HG02973 (cell line): Measurements from ENCODE around the gene CRYBB3.
"Not testable (repeated sequence)": the region's sequence is repeated elsewhere in the genome, so short reads cannot be mapped to it uniquely, and the experiment has no call there.

Source experiments
- ATAC-seq: cut with Tn5 transposase; IDR thresholded peaks from one replicate; pipeline ENCODE4 v1.9.1; 2021; ENCODE audit warnings: moderate library complexity; ENCODE audit not compliant: unreplicated experiment

CRYBB3 gene

DNA sequence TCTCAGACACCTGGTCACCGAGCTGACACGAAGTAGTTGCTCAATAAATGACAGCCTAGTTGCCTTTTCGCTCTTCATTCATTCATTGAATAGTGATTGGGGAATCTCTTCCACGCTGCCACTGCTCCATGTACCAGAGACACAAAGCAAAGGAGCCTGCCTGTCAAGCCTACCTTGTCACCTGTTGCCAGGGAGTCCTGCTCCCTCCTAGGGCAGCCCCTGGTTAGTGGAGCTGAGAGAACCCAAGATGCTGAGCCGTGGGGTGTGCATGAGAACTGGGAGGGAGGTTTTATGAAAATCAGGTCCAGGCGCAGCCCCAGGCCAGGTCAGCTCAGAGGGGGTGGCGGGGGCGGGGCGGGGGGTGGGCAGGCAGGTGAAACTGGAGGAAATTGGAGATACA lies 38.4 kb downstream of the CRYBB3 start:
- not testable (repeated sequence) for ATAC-seq

DNA sequence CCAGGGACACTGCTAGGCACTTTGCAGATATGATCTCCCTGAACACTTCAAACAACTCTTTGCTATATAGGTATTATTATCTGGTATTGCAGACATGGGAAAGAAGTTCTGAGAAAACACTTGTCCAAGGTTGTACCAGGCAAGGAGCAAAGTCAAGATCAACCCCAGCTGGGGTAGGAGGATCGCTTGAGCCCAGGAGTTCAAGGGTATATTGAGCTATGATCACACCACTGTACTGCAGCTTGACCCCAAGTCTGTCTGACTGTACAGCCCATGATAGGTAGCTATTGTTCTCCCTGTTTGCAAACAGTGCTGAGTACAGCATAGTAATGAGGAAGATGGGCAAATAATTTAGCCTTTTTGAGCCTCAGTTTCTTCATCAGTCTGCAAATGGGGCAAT lies 55.5 kb downstream of the CRYBB3 start:
- ATAC-seq = not testable (repeated sequence)
